ENCODE results near the gene PDPK1.

- no peak for TF ChIP-seq CTCF (IDR thresholded peaks at IDR 0.05; ENCODE audit: low read depth, low read length)
- peak; percentile 83 for TF ChIP-seq POLR2A (IDR thresholded peaks at IDR 0.05; ENCODE audit: extremely low read depth, insufficient read length)
Measured at GRCh38 chr16:2603165-2604015, 65.6 kb downstream of the PDPK1 start.

Measured in NB4 (cell line).